Activated T-cell treated with anti-CD3 and anti-CD28 coated beads, Interleukin-2, amount 50 U/mL, for 24 hours (primary cell): ENCODE measurements around the gene TMSB10.
"Not testable (repeated sequence)": the region's sequence is repeated elsewhere in the genome, so short reads cannot be mapped to it uniquely, and the experiment has no call there.

ENCODE experiments used
- DNase-seq: peaks from one replicate; pipeline ENCODE4 v3.0.0-alpha.2; 2020
- H3K27ac Mint-ChIP-seq: 2 replicates; pipeline ENCODE4 v1.8.0; 2020; ENCODE audit warnings: mild to moderate bottlenecking, mixed read lengths
- H3K27me3 Mint-ChIP-seq: 2 replicates; pipeline ENCODE4 v1.8.0; 2020; ENCODE audit warnings: mixed read lengths
- H3K36me3 Mint-ChIP-seq: 2 replicates; pipeline ENCODE4 v1.8.0; 2020; ENCODE audit warnings: low read depth, mixed read lengths
- H3K4me1 Mint-ChIP-seq: 2 replicates; pipeline ENCODE4 v1.8.0; 2020; ENCODE audit warnings: low read depth, mixed read lengths
- H3K4me3 Mint-ChIP-seq: 2 replicates; pipeline ENCODE4 v1.8.0; 2020; ENCODE audit warnings: mild to moderate bottlenecking, moderate library complexity, mixed read lengths
- H3K9me3 Mint-ChIP-seq: 2 replicates; pipeline ENCODE4 v1.8.0; 2020; ENCODE audit warnings: mixed read lengths

Gene TMSB10

GRCh38 chr2:84874381-84875212 lies 30.9 kb upstream of the TMSB10 start:
- peaks cover 58% of the 10 kb centered on the region for H3K36me3 Mint-ChIP-seq
- peak overlapping the region; percentile 25 for H3K4me3 Mint-ChIP-seq
- no peaks in the 10 kb centered on the region for H3K9me3 Mint-ChIP-seq
- H3K27ac Mint-ChIP-seq: peak overlapping the region; percentile 96
- DNase-seq: peak; percentile 29
- no peaks in the 10 kb centered on the region for H3K27me3 Mint-ChIP-seq
- H3K4me1 Mint-ChIP-seq: peaks cover 90% of the 10 kb centered on the region

GRCh38 chr2:84875213-84875560 lies 30.3 kb upstream of the TMSB10 start:
- no peaks in the 10 kb centered on the region for H3K27me3 Mint-ChIP-seq
- no peaks in the 10 kb centered on the region for H3K9me3 Mint-ChIP-seq
- H3K4me3 Mint-ChIP-seq: peak overlapping the region; percentile 25
- H3K27ac Mint-ChIP-seq: peak overlapping the region; percentile 96
- peaks cover 57% of the 10 kb centered on the region for H3K36me3 Mint-ChIP-seq
- no peak for DNase-seq
- peaks cover 86% of the 10 kb centered on the region for H3K4me1 Mint-ChIP-seq

DNA sequence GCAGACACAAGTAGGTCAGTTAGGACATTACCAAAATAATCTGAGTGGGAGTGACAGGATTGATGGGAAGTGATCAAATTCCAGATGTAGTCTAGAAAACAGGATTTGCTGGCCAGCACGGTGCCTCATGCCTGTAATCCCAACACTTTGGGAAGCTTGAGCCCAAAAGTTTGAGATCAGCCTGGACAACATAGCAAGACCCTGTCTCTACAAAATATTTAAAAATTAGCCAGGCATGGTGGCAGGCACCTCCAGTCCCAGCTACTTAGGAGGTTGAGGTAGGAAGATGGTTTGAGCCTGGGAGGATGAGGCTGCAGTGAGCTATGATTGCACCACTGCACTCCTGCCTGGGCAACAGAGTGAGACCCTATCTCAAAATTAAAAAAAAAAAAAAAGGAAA lies 29.8 kb upstream of the TMSB10 start:
- not testable (repeated sequence) for DNase-seq, H3K9me3 Mint-ChIP-seq, H3K27me3 Mint-ChIP-seq
- Mint-ChIP-seq H3K36me3 (peaks cover 56% of the 10 kb centered on the region), H3K4me1 (peaks cover 82% of the 10 kb centered on the region), H3K27ac (peak overlapping the region; percentile 96), H3K4me3 (peak overlapping the region; percentile 25)

DNA sequence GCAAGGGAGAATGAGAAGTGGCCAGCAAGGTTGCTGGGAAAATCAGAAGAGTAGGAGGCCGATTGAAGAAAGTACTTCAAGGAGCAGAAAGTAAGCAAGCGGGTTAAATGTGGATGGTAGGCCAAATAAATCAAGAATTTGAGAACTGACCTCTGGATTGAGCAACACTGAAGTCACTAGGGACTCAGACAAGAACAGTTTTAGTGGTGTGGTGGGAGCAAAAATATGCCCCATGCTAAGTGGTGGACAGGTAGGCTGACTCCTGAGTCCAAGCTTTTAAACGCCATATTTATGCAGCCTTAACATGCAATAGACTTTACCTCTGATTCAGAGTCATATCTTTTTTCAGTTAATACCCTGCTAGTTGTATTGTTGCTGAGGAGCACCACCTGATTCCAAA lies 29.1 kb upstream of the TMSB10 start:
- H3K9me3 Mint-ChIP-seq: no peaks in the 10 kb centered on the region
- H3K27me3 Mint-ChIP-seq: no peaks in the 10 kb centered on the region
- DNase-seq: no peak
- no peak overlapping the region for H3K4me3 Mint-ChIP-seq
- H3K36me3 Mint-ChIP-seq: peaks cover 54% of the 10 kb centered on the region
- H3K4me1 Mint-ChIP-seq: peaks cover 78% of the 10 kb centered on the region
- H3K27ac Mint-ChIP-seq: peak overlapping the region; percentile 96

- Mint-ChIP-seq H3K36me3 (peaks cover 48% of the 10 kb centered on the region), H3K4me3 (peak overlapping the region; percentile 87), H3K4me1 (peaks cover 82% of the 10 kb centered on the region), H3K27ac (peak overlapping the region; percentile 96), H3K27me3 (no peaks in the 10 kb centered on the region), H3K9me3 (no peaks in the 10 kb centered on the region)
- no peak for DNase-seq
Measured at GRCh38 chr2:84878459-84878858, 27.0 kb upstream of the TMSB10 start.

DNA sequence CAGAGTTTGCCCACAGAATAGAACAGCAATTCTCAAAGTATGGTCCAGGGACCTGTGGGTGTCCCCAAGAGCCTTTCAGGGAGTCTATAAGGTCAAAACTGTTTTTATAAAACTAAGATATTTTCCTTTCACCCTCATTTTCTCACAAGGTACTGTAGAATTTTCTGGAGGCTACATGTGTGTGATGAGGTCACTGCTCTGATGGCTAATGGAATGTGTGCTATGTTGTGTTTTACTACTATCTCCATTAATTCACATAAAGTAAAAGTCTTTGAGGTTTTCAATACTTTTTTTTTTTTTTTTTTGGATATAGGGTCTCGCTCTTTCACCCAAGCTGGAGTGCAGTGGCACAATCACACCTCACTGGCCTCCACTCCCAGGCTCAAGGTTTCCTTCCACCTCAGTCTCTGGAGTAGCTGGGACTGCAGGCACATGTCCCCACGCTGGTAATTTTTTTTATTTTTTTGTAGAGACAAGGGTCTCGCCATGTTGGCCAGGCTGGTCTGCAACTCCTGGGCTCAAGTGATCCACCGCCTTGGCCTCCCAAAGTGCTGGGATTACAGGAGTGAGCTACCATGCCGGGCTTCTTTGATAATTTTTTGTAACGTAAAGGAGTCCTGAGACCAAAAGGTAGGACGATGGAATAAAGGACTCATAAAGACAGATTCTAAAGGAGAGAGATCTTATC lies 26.4 kb upstream of the TMSB10 start:
- peaks cover 81% of the 10 kb centered on the region for H3K4me1 Mint-ChIP-seq
- peak overlapping the region; percentile 96 for H3K27ac Mint-ChIP-seq
- peaks cover 44% of the 10 kb centered on the region for H3K36me3 Mint-ChIP-seq
- H3K4me3 Mint-ChIP-seq: peak overlapping the region; percentile 87
- H3K27me3 Mint-ChIP-seq: no peaks in the 10 kb centered on the region
- H3K9me3 Mint-ChIP-seq: no peaks in the 10 kb centered on the region
- no peak for DNase-seq

DNA sequence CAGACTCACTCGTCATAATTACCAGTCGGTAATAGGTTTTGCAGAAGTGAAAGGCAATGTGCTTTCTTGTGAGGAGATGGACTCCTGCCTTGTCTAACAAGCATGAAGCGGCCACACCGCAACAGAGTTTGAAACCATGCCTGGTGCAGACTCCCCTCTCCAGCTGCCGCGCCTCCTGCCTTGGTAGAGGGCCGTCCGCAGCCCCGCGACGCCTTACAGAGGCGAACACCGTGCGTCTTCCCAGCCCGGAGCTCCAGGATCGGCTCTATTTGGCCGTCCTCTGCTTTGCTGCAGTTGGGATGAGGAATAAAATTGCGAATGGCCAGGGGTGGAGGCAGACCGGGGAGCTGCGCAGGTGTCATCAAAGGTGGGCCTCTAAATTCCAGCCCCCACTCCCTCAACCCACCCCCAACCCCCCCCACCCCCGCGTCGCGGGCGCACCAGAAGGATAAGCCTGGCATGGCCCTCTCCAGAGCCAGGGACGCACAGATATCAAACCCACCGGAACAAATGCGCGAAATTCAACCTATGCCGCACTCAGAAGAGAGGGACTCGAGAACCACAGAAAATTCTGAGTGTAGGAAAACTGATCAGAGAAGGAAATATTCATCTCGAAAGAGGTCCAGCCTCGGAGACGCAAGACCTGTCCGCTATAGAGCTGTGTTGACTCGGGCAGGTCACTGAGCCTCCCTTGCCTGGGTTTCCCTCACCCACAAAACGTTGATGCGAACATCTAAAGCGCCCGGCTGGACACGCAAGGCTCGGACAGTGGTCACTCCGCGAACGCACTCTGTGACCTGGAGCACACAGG lies 25.7 kb upstream of the TMSB10 start:
- Mint-ChIP-seq H3K4me1 (peaks cover 79% of the 10 kb centered on the region), H3K27me3 (no peaks in the 10 kb centered on the region), H3K36me3 (peaks cover 36% of the 10 kb centered on the region), H3K9me3 (no peaks in the 10 kb centered on the region), H3K27ac (peak overlapping the region; percentile 96), H3K4me3 (peak overlapping the region; percentile 87)
- peak; percentile 66 for DNase-seq

DNA sequence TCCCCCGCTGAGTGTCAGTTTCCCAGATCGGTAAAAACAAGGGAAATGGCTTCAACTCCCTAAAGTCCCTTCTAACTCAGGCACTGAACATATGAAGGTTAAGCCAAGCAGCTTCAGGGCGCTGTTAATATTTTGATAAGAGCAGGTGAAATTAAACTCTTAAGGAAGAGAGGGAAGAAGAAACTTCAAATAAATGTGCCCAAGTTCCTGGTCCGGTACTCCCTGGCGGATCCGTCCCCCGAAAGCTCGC lies 25.1 kb upstream of the TMSB10 start:
- H3K27me3 Mint-ChIP-seq: no peaks in the 10 kb centered on the region
- peak overlapping the region; percentile 96 for H3K27ac Mint-ChIP-seq
- no peak for DNase-seq
- H3K4me1 Mint-ChIP-seq: peaks cover 77% of the 10 kb centered on the region
- H3K9me3 Mint-ChIP-seq: no peaks in the 10 kb centered on the region
- peak overlapping the region; percentile 87 for H3K4me3 Mint-ChIP-seq
- peaks cover 31% of the 10 kb centered on the region for H3K36me3 Mint-ChIP-seq

- H3K27ac Mint-ChIP-seq: peak within 1 kb of the TSS; percentile 96
- peaks cover 27% of the 10 kb centered on the region for H3K36me3 Mint-ChIP-seq
- H3K4me1 Mint-ChIP-seq: peaks cover 76% of the 10 kb centered on the region
- no peaks in the 10 kb centered on the region for H3K9me3 Mint-ChIP-seq
- peak within 1 kb of the TSS; percentile 87 for H3K4me3 Mint-ChIP-seq
- no peaks in the 10 kb centered on the region for H3K27me3 Mint-ChIP-seq
- DNase-seq: peak; percentile 80
Measured at GRCh38 chr2:84880645-84881521, 24.6 kb upstream of the TMSB10 start, which contains the start of gene TRABD2A. TSS of gene TRABD2A (minus strand) at chr2:84881084. CDS start at chr2:84881039, 45 bp downstream.

GRCh38 chr2:84881581-84882413 lies 23.7 kb upstream of the TMSB10 start:
- peaks cover 73% of the 10 kb centered on the region for H3K4me1 Mint-ChIP-seq
- H3K9me3 Mint-ChIP-seq: no peaks in the 10 kb centered on the region
- no peaks in the 10 kb centered on the region for H3K27me3 Mint-ChIP-seq
- peak; percentile 89 for DNase-seq
- H3K27ac Mint-ChIP-seq: peak overlapping the region; percentile 95
- peaks cover 24% of the 10 kb centered on the region for H3K36me3 Mint-ChIP-seq
- peak overlapping the region; percentile 87 for H3K4me3 Mint-ChIP-seq

DNA sequence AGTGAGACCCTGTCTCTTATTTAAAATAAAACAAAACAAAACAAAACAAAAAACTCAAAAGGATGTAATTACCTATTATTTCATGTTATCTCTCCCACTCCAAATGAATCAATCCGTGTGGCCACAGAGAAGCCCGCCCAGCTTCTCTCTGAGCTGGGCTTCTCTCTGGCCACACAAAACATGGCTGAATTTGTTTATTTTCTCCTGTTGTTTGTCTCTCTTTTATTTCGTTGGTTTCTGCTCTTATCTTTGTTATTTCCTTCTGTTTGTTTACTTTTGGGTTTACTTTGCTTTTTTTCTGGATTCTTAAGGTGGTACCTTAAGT lies 23.1 kb upstream of the TMSB10 start:
- H3K4me3 Mint-ChIP-seq: peak overlapping the region; percentile 87
- H3K36me3 Mint-ChIP-seq: peaks cover 24% of the 10 kb centered on the region
- H3K27ac Mint-ChIP-seq: peak overlapping the region; percentile 95
- H3K27me3 Mint-ChIP-seq: no peaks in the 10 kb centered on the region
- peaks cover 73% of the 10 kb centered on the region for H3K4me1 Mint-ChIP-seq
- no peak for DNase-seq
- H3K9me3 Mint-ChIP-seq: no peaks in the 10 kb centered on the region

DNA sequence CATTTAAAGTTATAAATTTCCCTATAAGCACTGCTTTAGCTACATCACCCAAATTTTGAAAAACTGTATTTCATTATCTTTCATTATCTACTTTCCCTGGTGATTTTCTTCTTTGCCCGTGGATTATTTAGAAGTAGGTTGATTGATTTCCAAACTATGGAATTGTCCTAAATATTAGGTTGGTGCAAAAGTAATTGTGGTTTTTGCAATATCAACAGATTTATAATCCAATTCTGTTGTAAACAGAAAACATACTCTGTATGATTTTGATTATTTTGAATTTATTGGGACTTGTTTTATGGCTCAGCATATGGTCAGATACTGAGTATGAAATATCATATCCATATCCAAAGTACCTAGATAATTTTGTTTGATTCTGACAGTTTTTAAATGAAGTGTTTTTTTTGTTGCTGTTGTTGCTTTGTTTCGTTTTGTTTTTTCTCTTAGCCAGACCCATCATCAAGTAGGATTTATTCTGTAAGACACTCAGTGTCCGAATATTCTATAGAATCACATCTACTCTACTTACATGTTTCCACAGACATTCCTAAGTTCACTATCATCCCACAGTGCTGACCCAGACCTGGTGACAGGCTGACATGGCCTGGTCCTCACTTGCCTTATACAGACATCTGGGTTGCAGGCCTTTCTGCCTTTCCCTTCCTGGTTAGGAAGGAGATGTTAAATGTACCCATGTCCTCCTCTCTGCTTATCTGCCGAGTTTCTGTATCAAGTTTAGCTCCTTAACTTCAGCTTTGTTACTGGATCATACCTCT lies 22.5 kb upstream of the TMSB10 start:
- Mint-ChIP-seq H3K4me3 (peak overlapping the region; percentile 87), H3K27me3 (no peaks in the 10 kb centered on the region), H3K27ac (peak overlapping the region; percentile 95), H3K4me1 (peaks cover 73% of the 10 kb centered on the region), H3K9me3 (no peaks in the 10 kb centered on the region), H3K36me3 (peaks cover 22% of the 10 kb centered on the region)
- no peak for DNase-seq

DNA sequence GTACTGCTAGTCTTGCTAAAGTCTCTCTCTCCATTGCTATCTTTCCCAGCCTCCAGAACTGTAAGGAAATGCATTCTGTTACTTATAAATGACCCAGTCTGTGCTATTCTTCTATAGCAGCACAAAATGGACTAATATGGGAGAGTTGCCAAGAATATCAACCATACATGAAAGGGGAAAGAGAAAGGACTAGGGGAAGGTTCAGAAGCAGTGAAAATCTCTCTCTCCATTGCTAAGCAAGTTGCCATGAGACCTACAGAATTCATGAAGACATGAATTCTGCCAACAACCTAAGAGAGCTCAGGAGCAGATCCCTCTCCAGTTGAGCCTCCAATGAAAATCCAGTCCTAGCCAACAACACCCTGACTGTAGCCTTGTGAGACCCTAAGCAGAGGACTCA lies 21.0 kb upstream of the TMSB10 start:
- Mint-ChIP-seq H3K4me1 (peaks cover 74% of the 10 kb centered on the region), H3K27ac (no peak overlapping the region), H3K36me3 (peaks cover 17% of the 10 kb centered on the region), H3K9me3 (no peaks in the 10 kb centered on the region), H3K27me3 (no peaks in the 10 kb centered on the region), H3K4me3 (no peak overlapping the region)
- no peak for DNase-seq
